Stimulated activated CD8-positive, alpha-beta memory T cell treated with anti-CD3 and anti-CD28 coated beads, Interleukin-12 subunit alpha, Interleukin-12 subunit beta, amount 100 ng/mL, for 24 hours (primary cell): ENCODE data around the gene ENTR1.

Source experiments
- DNase-seq: peaks from one replicate; pipeline ENCODE4 v3.0.0-alpha.2; 2020; ENCODE audit errors: extremely low read depth

The ENTR1 gene

GRCh38 chr9:136377341-136378169 is 32.9 kb downstream of the ENTR1 start:
- no peak for DNase-seq

- no peak for DNase-seq
Measured at GRCh38 chr9:136376457-136376856, 34.0 kb downstream of the ENTR1 start.

- DNase-seq = no peak
Measured at GRCh38 chr9:136375096-136375495, 35.3 kb downstream of the ENTR1 start.

- DNase-seq = no peak
Measured at GRCh38 chr9:136374183-136374575, 36.2 kb downstream of the ENTR1 start.

DNA sequence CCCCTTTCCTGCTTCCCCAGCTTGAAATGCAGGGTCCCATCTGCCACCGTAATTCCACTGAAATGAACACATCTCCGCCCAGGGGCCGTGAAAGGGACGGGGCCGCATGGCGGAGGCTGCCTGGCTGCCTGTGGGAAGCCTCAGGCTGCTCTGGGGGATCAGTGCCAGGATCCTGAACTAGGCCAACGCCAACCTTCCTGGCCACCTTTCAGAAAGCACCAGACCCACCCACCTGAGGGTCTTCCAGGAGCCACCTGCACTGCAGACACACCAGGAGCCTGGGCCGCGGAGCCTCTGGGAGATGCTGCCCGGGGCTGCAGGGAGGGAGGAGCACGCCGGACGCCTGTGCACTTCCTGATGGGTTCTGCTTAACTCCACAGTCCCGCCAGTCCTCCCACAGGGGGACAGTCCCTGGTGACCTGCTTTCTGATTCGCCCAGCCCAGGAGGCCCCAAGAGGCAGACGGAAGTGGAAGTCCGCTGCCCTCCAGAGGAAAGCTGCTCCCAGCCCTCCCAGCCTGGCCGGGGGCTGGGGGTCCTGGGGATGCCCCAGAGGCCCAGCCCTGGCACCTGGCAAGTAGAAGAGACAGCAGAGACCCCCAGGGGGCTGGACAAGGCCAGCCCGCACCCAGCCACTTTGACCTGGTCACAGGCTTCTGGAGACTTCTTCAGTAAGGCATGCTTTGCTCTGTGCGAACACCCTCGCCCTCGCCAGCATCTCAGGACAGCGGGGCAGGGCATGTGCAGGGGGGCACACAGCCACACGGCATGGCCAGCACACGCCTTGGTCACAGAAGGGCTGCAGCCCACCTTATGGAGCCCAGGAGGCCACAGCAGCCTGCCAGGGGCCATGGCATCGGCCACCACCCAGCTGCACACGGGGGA is 36.9 kb downstream of the ENTR1 start, which contains the start of gene CARD9:
Gene CARD9, minus strand, starts transcription at position 370 of the 883 bp plus-strand sequence. CDS start 1,591 bp downstream, outside the sequence.
- DNase-seq = no peak

- no peak for DNase-seq
Measured at GRCh38 chr9:136372561-136373299, 37.7 kb downstream of the ENTR1 start.

- no peak for DNase-seq
Measured at GRCh38 chr9:136372006-136372405, 38.4 kb downstream of the ENTR1 start.

- DNase-seq = no peak
Measured at GRCh38 chr9:136371533-136371880, 38.9 kb downstream of the ENTR1 start.

- no peak for DNase-seq
Measured at GRCh38 chr9:136370687-136371532, 39.5 kb downstream of the ENTR1 start.

- DNase-seq = no peak
Measured at GRCh38 chr9:136370037-136370436, 40.4 kb downstream of the ENTR1 start.

- no peak for DNase-seq
Measured at GRCh38 chr9:136368190-136368589, 42.2 kb downstream of the ENTR1 start.

DNA sequence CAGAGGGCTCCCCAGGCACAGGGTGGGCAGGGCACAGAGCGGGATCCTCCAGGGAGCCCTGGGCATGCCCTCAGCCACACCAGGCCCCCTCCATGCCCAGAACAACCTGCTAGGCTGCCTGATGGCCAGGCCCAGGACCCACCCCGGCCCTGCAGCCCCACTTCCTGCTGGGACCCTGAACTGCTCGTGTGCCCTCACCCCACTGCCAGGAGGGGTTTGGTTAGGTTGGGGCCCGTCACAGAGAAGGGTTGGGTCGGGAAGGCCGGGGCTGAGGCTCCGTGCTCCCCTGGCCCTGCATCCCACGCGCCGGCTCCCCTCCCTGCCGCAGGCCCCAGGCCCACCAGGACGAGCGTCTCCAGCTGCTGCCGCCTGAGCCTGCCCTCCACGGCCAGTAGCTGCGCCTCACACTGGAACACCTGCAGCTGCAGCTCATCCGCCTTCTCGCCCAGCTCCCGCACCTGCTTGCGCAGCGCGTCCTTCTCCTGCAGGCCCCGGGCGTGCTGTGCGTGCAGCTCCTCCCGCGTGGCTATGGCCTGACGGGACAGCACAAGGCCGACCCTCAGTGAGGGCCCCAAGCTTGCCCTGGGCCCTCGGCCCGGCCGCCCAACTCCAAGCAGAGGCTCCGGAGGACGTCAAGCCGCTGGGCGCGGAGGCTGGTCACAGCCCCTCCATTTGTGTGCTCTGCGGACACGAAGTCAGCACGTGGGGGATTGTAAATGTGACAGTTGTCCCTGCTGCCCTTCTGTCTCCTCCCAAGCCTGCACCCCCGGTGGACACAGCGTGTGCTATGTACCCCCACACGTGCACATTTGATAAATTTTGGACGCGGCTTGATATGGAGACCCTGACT is 42.9 kb downstream of the ENTR1 start:
- DNase-seq = no peak

- DNase-seq = no peak
Measured at GRCh38 chr9:136366826-136367225, 43.6 kb downstream of the ENTR1 start.

- no peak for DNase-seq
Measured at GRCh38 chr9:136365775-136366222, 44.6 kb downstream of the ENTR1 start.

- no peak for DNase-seq
Measured at GRCh38 chr9:136364942-136365774, 45.3 kb downstream of the ENTR1 start.

- no peak for DNase-seq
Measured at GRCh38 chr9:136363949-136364748, 46.3 kb downstream of the ENTR1 start.

DNA sequence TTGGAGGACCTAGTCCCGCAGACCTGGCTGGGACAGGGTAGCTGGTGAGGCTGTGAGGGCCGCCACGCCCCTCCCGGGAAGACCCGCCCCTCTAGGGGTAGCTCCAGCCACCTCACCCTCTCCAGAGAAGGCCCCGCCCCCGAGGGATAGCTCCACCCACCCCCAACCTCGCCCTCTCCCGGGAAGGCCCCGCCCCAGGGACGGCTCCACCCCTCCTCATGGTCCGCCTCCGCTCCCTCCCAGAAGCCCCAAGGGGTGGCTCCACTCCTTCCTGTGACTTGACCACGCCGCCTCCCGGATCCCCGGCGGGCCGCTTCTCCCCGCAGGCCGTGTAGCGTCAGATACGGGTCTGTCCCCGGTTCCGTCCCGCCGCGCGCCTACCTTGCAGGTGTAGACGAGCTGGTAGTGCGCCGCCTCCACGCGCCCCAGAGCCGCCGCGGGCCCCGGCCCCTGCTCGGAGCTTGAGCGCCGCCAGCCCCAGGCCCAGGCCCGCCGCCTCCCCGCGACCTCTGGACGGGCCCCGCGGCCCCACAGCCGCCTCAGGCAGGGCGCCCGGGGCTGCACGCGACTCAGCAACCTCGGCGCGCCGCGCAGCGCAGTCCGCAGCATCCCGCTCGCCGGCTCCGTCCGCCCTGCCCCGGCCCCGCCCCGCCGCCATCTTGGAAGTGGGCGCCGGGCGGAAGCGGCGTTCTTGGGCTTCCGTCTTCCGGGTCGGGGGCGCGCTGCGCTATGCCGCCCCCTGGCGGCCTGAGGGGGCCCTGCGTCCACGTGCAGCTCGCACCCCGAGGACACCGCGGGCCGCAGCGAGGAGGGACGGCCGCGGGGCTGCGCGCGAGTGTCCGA is 47.1 kb downstream of the ENTR1 start, which contains the start of gene DNLZ:
Gene DNLZ, minus strand, starts transcription at position 639 of the 843 bp plus-strand sequence. Its CDS starts 30 bp downstream, at position 609.
- DNase-seq = peak; percentile 95
